K562 (cell line): ENCODE measurements around the gene IRAK3. TPM values are rescaled to one million over a fixed set of nuclear protein-coding genes. Genes with fewer than 3 reads are reported as not detected.
"Not testable (repeated sequence)": the region's sequence is repeated elsewhere in the genome, so short reads cannot be mapped to it uniquely, and the experiment has no call there.

Source experiments
- ATAC-seq: fragments of 200-7000 bp; cut with Tn5 transposase; 3 replicates; pipeline ENCODE4 v1.9.1; 2020; ENCODE audit warnings: moderate library complexity
- BruUV-seq: library from RNA; stranded (reverse); fragments of 400-500 nt; replicated peaks from 2 replicates; lab custom pipeline; 2021; lab: Mats Ljungman, UMichigan
- CTCF ChIA-PET: fragments of 300-600 bp; formaldehyde crosslinking; extraction: SDS; loops from one replicate; lab custom pipeline; 2021; ENCODE audit warnings: low intra/inter-chr PET ratio; lab: Yijun Ruan, JAX
- POLR2A ChIA-PET: fragments of 300-600, 350-650 bp; sonication (Branson Sonifier 250); formaldehyde crosslinking; extraction: SDS; loops from one replicate; lab custom pipeline; 2021; ENCODE audit warnings: antibody characterized with exemption, inconsistent platforms; lab: Yijun Ruan, JAX
- DNase-seq, 4 experiments: peaks; one replicate each; pipeline versions ENCODE4 v3.0.0 to v3.0.0-alpha.2; 2011 to 2018; ENCODE audit warnings: low spot score in 3 of 4, mixed read lengths in 3 of 4; ENCODE audit errors: extremely low read depth in 1 of 4
- FAIRE-seq: peaks from 2 replicates; lab custom pipeline; 2011; peaks lifted over from hg19 to GRCh38; lab: Jason Lieb, UNC
- H2AFZ ChIP-seq: 2 replicates; pipeline ENCODE4 v1.6.0; 2011; ENCODE audit warnings: low read depth, low read length, control low read depth, inconsistent platforms
- H3K27ac ChIP-seq: fragments of 200-600 bp; 3 replicates; pipeline ENCODE4 v1.8.0; 2011; ENCODE audit warnings: low read depth, mild to moderate bottlenecking, control low read depth, inconsistent platforms, low read length, moderate library complexity, mixed read lengths; ENCODE audit errors: extremely low read depth
- H3K27me3 ChIP-seq, 2 experiments: fragments of 300-600 bp in 1 of 2; 2 replicates in 1 of 2; 3 replicates in 1 of 2; pipeline versions ENCODE4 v1.6.0 to v1.8.0; 2011; ENCODE audit warnings: inconsistent platforms in 2 of 2, low read length in 2 of 2, mild to moderate bottlenecking in 1 of 2, mixed read lengths in 1 of 2, moderate library complexity in 1 of 2; ENCODE audit not compliant: control insufficient read depth in 2 of 2, insufficient read depth in 2 of 2
- H3K36me3 ChIP-seq: fragments of 300-600 bp; 3 replicates; pipeline ENCODE4 v1.8.0; 2011; ENCODE audit warnings: mild to moderate bottlenecking, low read length, inconsistent platforms; ENCODE audit not compliant: control insufficient read depth, insufficient read depth
- H3K4me1 ChIP-seq, 2 experiments: fragments of 200-600 bp in 1 of 2; replicated peaks in 1 of 2; 2 replicates in 1 of 2; 3 replicates in 1 of 2; pipeline versions ENCODE4 v1.5.1 to v1.8.0; 2011; ENCODE audit warnings: inconsistent platforms in 2 of 2, low read length in 2 of 2, mild to moderate bottlenecking in 1 of 2, mixed read lengths in 1 of 2, moderate library complexity in 1 of 2; ENCODE audit not compliant: control insufficient read depth in 2 of 2, insufficient read depth in 2 of 2
- H3K4me2 ChIP-seq: 2 replicates; pipeline ENCODE4 v1.6.1; 2011; ENCODE audit warnings: low read length, control low read depth, inconsistent platforms, mixed read lengths; ENCODE audit not compliant: insufficient read depth
- H3K4me3 ChIP-seq: fragments of 200-600 bp; sonication (generic), shearing (Covaris generic); 2 replicates; pipeline ENCODE4 v1.5.1; 2016; ENCODE audit warnings: control low read depth, inconsistent platforms
- H3K79me2 ChIP-seq: fragments of 200-600 bp; 3 replicates; pipeline ENCODE4 v1.8.0; 2011; ENCODE audit warnings: low read length, inconsistent platforms; ENCODE audit not compliant: control insufficient read depth, insufficient read depth
- H3K9ac ChIP-seq, 2 experiments: 2 replicates each; pipeline versions ENCODE4 v1.6.0 to v1.6.1; 2011; ENCODE audit warnings: low read depth in 2 of 2, low read length in 2 of 2, control low read depth in 1 of 2, inconsistent platforms in 1 of 2, mild to moderate bottlenecking in 1 of 2, mixed read lengths in 1 of 2; ENCODE audit not compliant: insufficient read depth in 1 of 2
- H3K9me1 ChIP-seq: one replicate; pipeline ENCODE4 v1.6.0; 2011; ENCODE audit warnings: inconsistent platforms, mild to moderate bottlenecking, low read length, moderate library complexity; ENCODE audit not compliant: control insufficient read depth, insufficient read depth
- H3K9me3 ChIP-seq: replicated peaks from 2 replicates; pipeline ENCODE4 v1.5.1; 2011; ENCODE audit warnings: low read depth, low read length, inconsistent platforms; ENCODE audit not compliant: control insufficient read depth, insufficient read depth
- H4K20me1 ChIP-seq: replicated peaks from 2 replicates; pipeline ENCODE4 v1.6.1; 2011; ENCODE audit warnings: low read length, inconsistent platforms, mixed read lengths; ENCODE audit not compliant: control insufficient read depth, insufficient read depth
- WGBS: fragments of 100-300 bp; shearing (Covaris generic); methylation state at CpG from one replicate; pipeline ENCODE4 v1.1.6; 2016; ENCODE audit warnings: low coverage, mixed read lengths; ENCODE audit not compliant: insufficient coverage; ENCODE audit errors: missing lambda C conversion rate; 5-methylcytosine and 5-hydroxymethylcytosine counted together
- in situ Hi-C: fragments of 300-500 bp; cut with MboI; formaldehyde crosslinking; loops from 4 replicates; pipeline ENCODE4 v1.15.0; 2018; ENCODE audit warnings: inconsistent platforms, mixed read lengths
- intact Hi-C: fragments of 100-400 bp; cut with micrococcal nuclease; formaldehyde crosslinking; loops from 2 replicates; pipeline ENCODE4 v1.14.2; 2022
- polyA plus RNA-seq, 8 experiments: library from polyadenylated mRNA; depleted of rRNA in 4 of 8; stranded (reverse) in 5 of 8; unstranded in 3 of 8; fragments of >200 nt; fragmentation: Nextera tagmentation in 2 of 8; fragmentation: Illumina TruSeq in 1 of 8; extraction: Ambion mirVana in 2 of 8; extraction: Trizol in 1 of 8; gene quantifications; 2 replicates each; pipeline versions ENCODE4 v1.2.1 to v1.2.3, GENCODE V29; 2011 to 2014; ENCODE audit warnings: inconsistent platforms in 1 of 8, missing spikeins in 1 of 8
- total RNA-seq, 7 experiments: library from RNA; depleted of rRNA in 6 of 7; stranded (reverse); fragments of >200 nt in 6 of 7; fragmentation: Illumina TruSeq in 2 of 7; extraction: Trizol in 2 of 7; gene quantifications; 2 replicates each; pipeline versions ENCODE4 v1.2.1 to v1.2.3, GENCODE V29; 2011 to 2021; ENCODE audit warnings: low replicate concordance in 1 of 7
- TF ChIP-seq, protein P1 (sequence below): sonication (generic); formaldehyde crosslinking; IDR thresholded peaks from 2 replicates; pipeline ENCODE4 v1.8.1; 2023; ENCODE audit warnings: mild to moderate bottlenecking, missing genetic modification reagents

Gene IRAK3
- total and polyA plus RNA-seq, 9 of the 15 experiments (the other 6 are each of a cell fraction or from before 2014, with no cell fraction given), result 0.06 to 0.09 (median 0.07) TPM; not detected in 6

DNA sequence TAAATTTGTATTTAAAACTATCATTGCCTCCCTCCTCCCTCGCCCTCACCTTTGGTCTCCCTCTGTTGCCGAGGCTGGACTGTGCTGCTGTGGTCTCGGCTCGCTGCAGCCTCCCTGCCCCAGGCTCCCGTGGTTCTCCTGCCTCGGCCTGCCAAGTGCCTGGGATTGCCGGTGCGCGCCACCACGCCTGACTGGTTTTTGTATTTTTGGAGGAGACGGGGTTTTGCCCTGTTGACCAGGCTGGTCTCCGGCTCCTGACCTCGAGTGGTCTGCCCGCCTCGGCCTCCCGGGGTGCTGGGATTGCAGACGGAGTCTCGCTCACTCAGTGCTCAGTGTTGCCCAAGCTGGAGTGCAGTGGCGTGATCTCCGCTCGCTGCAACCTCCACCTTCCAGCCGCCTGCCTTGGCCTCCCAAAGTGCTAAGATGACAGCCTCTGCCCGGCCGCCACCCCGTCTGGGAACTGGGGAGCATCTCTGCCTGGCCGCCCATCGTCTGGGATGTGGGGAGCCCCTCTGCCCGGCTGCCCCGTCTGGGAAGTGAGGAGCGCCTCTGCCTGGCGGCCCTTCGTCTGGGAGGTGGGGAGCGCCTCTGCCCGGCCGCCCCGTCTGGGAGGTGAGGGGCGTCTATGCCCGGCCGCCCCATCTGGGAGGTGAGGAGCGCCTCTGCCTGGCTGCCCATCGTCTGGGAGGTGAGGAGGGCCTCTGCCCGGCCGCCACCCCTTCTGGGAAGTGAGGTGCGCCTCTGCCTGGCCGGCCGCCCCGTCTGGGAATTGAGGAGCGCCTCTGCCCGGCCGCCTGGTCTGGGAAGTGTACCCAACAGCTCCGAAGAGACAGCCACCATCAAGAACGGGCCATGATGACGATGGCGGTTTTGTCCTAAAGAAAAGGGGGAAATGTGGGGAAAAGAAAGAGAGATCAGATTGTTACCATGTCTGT is 14.4 kb upstream of the IRAK3 start:
- H2AFZ ChIP-seq, ATAC-seq, intact Hi-C loops, H3K4me3 ChIP-seq, FAIRE-seq, H3K9ac ChIP-seq, H3K79me2 ChIP-seq, POLR2A ChIA-PET, DNase-seq, H3K27me3 ChIP-seq, H3K9me1 ChIP-seq, H4K20me1 ChIP-seq, H3K9me3 ChIP-seq, H3K27ac ChIP-seq, H3K36me3 ChIP-seq, in situ Hi-C loops, H3K4me2 ChIP-seq, BruUV-seq, H3K4me1 ChIP-seq, CTCF ChIA-PET: not testable (repeated sequence)
- TF ChIP-seq, protein P1, sequence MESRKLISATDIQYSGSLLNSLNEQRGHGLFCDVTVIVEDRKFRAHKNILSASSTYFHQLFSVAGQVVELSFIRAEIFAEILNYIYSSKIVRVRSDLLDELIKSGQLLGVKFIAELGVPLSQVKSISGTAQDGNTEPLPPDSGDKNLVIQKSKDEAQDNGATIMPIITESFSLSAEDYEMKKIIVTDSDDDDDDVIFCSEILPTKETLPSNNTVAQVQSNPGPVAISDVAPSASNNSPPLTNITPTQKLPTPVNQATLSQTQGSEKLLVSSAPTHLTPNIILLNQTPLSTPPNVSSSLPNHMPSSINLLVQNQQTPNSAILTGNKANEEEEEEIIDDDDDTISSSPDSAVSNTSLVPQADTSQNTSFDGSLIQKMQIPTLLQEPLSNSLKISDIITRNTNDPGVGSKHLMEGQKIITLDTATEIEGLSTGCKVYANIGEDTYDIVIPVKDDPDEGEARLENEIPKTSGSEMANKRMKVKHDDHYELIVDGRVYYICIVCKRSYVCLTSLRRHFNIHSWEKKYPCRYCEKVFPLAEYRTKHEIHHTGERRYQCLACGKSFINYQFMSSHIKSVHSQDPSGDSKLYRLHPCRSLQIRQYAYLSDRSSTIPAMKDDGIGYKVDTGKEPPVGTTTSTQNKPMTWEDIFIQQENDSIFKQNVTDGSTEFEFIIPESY, result peak; percentile 84
- 73% methylated on average over 19 of the region's 54 CpGs for WGBS
